GM12874 (cell line): Measurements from ENCODE around the gene NPC1L1.

Experiments
- TF ChIP-seq, protein P1 (sequence below): IDR thresholded peaks from 2 replicates; pipeline ENCODE4 v1.5.1; 2011; ENCODE audit warnings: low read depth, mild to moderate bottlenecking, control low read depth, low read length, moderate library complexity; ENCODE audit not compliant: insufficient read depth

The NPC1L1 gene

DNA sequence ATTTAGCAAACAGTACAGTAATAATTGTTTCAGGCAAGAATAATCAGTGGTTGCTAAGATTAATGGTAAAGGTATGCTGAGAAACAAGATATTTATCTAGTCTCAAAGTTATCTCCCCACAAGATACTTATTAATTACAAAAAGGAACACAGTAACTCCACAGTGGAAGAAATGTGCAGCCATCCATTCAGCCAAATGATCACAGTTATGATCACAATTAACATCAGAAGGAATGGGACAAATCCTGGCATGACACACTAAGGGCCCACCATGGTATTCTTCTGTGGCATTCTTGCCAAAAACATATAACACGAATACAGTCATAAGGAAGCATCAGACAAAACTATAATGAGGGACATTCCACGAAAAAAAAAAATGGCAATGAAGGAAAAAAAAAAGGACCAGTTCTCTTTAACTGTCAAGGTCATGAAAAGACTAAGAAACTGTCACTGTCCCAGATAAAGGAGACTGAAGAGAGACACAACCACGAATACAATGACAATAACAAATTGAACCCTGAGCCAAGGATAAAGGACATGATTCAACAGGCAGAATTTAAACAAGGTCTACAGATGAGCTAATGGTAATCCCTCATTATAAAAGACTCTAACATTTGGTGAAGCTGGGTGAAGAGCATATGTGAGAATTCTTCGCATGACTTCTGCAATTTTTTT, 71.5 kb downstream of the NPC1L1 start:
- TF ChIP-seq, protein P1, sequence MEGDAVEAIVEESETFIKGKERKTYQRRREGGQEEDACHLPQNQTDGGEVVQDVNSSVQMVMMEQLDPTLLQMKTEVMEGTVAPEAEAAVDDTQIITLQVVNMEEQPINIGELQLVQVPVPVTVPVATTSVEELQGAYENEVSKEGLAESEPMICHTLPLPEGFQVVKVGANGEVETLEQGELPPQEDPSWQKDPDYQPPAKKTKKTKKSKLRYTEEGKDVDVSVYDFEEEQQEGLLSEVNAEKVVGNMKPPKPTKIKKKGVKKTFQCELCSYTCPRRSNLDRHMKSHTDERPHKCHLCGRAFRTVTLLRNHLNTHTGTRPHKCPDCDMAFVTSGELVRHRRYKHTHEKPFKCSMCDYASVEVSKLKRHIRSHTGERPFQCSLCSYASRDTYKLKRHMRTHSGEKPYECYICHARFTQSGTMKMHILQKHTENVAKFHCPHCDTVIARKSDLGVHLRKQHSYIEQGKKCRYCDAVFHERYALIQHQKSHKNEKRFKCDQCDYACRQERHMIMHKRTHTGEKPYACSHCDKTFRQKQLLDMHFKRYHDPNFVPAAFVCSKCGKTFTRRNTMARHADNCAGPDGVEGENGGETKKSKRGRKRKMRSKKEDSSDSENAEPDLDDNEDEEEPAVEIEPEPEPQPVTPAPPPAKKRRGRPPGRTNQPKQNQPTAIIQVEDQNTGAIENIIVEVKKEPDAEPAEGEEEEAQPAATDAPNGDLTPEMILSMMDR: no peak

DNA sequence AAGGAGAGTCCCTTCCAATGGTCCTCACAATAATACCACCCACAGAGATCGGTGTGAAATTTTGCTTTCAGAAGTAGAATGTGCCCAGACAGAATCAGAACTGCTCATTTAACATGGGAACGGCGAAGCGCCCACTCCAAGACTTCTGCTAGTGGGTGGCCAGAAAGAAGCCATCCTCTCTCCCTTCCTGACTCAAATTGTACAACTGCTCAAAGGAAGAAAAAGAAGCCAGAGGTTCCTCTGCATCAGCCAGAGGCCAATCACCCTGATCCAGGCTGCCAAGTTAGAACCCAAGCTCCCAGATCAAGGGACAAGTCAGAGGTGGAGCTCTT, 73.9 kb downstream of the NPC1L1 start:
- TF ChIP-seq, protein P1: no peak

DNA sequence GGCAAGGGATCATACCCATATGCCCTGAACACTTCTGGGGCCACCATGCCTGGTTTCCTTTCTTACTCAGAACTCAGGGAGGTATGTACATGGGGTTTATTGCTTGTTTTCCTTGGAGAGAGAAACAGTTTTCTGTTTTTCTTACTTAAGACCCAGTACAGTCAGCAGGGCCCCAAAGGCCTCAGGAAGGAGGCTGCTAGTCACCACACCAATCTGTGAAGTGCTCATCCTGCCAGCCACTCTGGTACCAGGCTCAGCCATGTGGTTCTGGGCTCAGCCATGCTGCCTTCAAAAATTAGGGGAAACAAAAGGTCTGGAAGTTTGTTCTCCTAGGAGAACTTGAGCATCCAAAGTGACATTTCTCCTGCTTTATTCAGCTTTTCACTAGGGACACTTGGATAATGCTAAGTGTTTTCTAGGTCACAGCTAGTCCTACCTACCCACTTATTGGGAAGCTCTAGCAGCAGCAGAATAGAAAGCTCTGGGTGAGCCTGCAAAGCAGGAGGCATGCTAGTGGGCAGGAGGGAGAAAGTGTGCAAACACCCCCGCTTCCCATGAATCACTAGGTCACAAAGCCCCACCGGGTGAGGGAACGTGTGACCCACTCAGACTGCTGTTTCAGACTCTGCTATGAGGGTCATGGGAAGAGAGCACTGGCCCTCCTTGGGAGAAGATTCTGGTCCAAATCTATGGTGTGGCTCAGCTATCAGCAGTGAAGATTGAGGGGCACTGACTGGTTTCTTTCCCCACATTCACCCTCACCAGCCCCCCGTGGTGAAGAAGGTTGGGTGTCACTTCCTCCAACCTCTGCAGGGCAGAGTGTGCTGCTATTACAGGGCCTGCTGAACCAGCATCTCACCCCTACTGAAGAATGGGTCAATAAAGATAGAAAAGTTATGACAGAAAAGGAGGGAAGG, 74.6 kb downstream of the NPC1L1 start:
- TF ChIP-seq, protein P1: no peak

DNA sequence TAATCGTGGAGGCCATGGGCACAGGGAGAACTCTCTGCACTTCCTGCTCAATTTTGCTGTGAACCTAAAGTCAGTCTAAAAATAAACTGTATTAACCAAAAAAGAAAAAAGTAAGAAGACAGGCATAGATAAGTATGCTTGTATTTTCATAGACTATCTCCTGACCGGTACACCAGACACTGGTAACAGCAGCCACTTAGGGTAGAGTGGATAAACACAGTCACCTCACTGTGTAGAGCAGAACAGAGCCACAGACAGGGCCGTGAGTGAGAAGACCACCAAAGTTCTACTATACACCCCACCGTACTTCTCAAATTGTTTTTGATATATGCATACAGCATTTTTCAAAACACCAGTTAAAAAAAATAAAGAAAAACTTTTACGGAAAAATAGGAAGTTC, 75.6 kb downstream of the NPC1L1 start:
- TF ChIP-seq, protein P1: no peak

DNA sequence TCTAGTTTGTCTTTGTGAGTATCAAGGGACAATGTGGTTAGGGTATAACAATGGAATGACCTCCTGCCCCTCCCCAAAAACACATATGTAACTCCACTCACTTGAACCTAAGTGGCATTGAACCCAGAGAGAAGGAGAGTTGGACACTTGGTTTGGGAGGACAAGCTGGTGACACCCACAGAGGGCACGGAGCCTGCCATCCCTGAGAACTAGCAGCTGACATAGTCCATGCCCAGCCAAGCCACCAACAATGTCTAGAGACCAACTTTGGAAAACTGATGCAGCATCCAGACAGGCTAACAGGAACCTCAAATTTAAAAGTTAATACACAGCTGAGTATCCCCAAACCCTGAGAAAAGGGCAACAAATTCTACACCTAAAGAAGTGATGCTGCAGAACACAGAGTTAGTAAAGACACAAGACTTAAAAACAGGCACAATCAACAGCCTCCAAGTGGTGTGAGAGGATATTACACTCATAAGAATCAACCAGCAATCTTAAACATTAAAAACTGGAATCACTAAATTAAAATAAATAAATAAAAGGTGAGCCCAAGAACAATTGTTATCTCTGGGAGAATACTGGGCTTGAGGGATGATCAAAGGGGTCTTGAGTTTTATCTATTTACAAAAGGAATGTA, 77.8 kb downstream of the NPC1L1 start:
- TF ChIP-seq, protein P1: peak; percentile 21; the same call in 1 of the 2 replicates
